Choroid plexus epithelial cell (primary cell): Measurements from ENCODE around the gene DGKI.

ENCODE experiments used
- DNase-seq: peaks from one replicate; pipeline ENCODE4 v3.0.0-alpha.2; 2010; ENCODE audit warnings: low read depth
- H3K4me3 ChIP-seq: 2 replicates; pipeline ENCODE4 v1.5.1; 2011; ENCODE audit warnings: low read depth, mild to moderate bottlenecking, control low read depth, low read length, moderate library complexity
- CTCF ChIP-seq: conservative IDR thresholded peaks from 2 replicates; pipeline ENCODE4 v1.5.1; 2011; ENCODE audit warnings: low read depth, mild to moderate bottlenecking, control low read depth, inconsistent platforms, low read length, moderate library complexity

Gene DGKI

GRCh38 chr7:137611606-137612005 is 235.2 kb downstream of the DGKI start:
- no peak for TF ChIP-seq CTCF
- DNase-seq: no peak
- H3K4me3 ChIP-seq: no peak overlapping the region

- no peak overlapping the region for H3K4me3 ChIP-seq
- no peak for TF ChIP-seq CTCF
- no peak for DNase-seq
Measured at GRCh38 chr7:137609500-137609899, 237.3 kb downstream of the DGKI start.

- DNase-seq: peak; percentile 78
- TF ChIP-seq CTCF: peak; percentile 40
Measured at GRCh38 chr7:137606061-137606674, 240.6 kb downstream of the DGKI start.

GRCh38 chr7:137603043-137603442 is 243.7 kb downstream of the DGKI start:
- no peak for DNase-seq
- H3K4me3 ChIP-seq: no peak overlapping the region
- no peak for TF ChIP-seq CTCF

More at GRCh38 chr7:137606061-137606674, 240.6 kb downstream of the DGKI start:
- H3K4me3 ChIP-seq: no peak overlapping the region

- DNase-seq: no peak
- no peak for TF ChIP-seq CTCF
- H3K4me3 ChIP-seq: no peak overlapping the region
Measured at GRCh38 chr7:137601642-137602041, 245.1 kb downstream of the DGKI start.

- no peak overlapping the region for H3K4me3 ChIP-seq
- no peak for DNase-seq
- TF ChIP-seq CTCF: no peak
Measured at GRCh38 chr7:137597856-137598255, 248.9 kb downstream of the DGKI start.

- no peak overlapping the region for H3K4me3 ChIP-seq
- no peak for DNase-seq
- TF ChIP-seq CTCF: no peak
Measured at GRCh38 chr7:137593115-137593711, 253.6 kb downstream of the DGKI start.
